ENCODE results near the gene MTMR12. TPM values are rescaled to one million over a fixed set of nuclear protein-coding genes. Genes with fewer than 3 reads are reported as not detected.

The MTMR12 gene, protein sequence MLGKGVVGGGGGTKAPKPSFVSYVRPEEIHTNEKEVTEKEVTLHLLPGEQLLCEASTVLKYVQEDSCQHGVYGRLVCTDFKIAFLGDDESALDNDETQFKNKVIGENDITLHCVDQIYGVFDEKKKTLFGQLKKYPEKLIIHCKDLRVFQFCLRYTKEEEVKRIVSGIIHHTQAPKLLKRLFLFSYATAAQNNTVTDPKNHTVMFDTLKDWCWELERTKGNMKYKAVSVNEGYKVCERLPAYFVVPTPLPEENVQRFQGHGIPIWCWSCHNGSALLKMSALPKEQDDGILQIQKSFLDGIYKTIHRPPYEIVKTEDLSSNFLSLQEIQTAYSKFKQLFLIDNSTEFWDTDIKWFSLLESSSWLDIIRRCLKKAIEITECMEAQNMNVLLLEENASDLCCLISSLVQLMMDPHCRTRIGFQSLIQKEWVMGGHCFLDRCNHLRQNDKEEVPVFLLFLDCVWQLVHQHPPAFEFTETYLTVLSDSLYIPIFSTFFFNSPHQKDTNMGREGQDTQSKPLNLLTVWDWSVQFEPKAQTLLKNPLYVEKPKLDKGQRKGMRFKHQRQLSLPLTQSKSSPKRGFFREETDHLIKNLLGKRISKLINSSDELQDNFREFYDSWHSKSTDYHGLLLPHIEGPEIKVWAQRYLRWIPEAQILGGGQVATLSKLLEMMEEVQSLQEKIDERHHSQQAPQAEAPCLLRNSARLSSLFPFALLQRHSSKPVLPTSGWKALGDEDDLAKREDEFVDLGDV
- 13.8 to 17.9 TPM (median 16.3 TPM) in 5 replicates for total RNA-seq (2022; extraction: Qiagen RNA extraction)

DNA sequence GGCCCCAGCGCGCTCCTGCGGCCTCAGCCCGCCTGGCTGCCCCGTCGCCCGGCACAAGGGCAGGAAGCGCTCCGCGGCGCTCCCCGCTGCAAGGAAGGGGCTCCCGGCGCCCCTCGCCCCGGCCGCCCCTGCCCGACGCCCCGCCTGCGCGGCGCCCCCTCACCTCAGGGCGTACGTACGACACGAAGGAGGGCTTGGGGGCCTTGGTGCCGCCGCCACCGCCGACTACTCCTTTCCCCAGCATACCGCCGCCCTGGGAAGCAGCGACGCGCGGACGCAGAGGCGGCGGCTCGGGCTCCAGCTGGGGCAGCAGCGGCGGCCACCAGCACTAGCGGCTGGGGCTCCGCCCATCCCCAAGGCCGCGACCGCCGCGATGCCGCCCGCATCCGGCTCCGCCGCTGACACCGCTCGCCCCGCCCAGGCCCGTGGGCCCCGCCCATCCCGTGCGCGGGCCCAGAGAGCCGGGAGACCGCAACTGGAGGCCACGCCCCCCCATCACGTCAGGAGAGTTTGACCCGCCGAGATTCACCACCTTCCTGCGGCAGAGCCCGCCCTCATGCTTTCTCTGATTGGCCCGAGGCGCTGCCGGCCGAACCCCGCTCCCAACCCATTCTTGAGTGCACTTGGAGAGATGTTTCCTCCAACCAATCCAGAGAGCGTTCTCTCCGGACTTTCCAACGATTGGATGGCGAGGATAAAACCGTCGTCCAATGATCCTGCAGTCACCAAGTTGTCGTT is at the start of gene MTMR12:
MTMR12 (minus strand) TSS at position 345 of the 738 bp plus-strand sequence; CDS start at position 244, 101 bp downstream.

Other genes starting within 250 kb of the MTMR12 start
- gene GOLPH3, start 138.6 kb downstream of the MTMR12 start, total RNA-seq (2022; extraction: Qiagen RNA extraction), result 49.1 to 65.2 TPM (median 56.2 TPM) in 5 replicates
- gene ZFR, start 131.8 kb upstream of the MTMR12 start, total RNA-seq (2022; extraction: Qiagen RNA extraction), result 53.5 to 82.5 TPM (median 56.6 TPM) in 5 replicates